ENCODE results near the gene HNRNPU. TPM values are rescaled to one million over a fixed set of nuclear protein-coding genes. Genes with fewer than 3 reads are reported as not detected.

The HNRNPU gene
- 100 to 1,000 TPM; 619 to 638 TPM for total RNA-seq

GRCh38 chr1:244864253-244865027 is at the start of gene HNRNPU:
HNRNPU (minus strand) TSS chr1:244864543; CDS start chr1:244864307, 236 bp downstream.
- ChIA-PET CTCF (interaction anchor here (1.0 to 2.1 kb wide), 4 partner anchors 8 to 396 kb away, joined by 3 to 17 read pairs (median 6); partner anchors contain the start of gene COX20), POLR2A (interaction anchor here (0.9 to 6.6 kb wide), 8 partner anchors 9 to 106 kb away, joined by 3 to 112 read pairs (median 6); partner anchors contain the start of gene COX20)

DNA sequence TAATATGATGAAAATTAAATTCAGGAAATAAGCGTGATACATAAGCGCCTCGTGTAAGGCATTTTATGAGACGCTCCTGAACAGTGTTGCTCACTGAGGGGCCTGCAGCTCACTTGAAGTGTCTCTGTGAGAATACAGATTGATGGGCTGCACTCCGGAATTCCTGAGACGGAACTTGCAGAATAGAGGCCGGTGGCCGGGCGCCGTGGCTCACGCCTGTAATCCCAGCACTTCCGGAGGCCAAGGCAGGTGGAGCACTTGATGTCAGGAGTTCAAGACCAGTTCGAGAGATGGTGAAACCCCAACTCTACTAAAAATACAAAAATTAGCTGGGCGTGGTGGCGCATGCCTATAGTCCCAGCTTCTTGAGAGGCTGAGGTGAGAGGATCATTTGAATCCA is 49.5 kb upstream of the HNRNPU start:
- ChIA-PET POLR2A (no interaction called here), CTCF (no interaction called here)

DNA sequence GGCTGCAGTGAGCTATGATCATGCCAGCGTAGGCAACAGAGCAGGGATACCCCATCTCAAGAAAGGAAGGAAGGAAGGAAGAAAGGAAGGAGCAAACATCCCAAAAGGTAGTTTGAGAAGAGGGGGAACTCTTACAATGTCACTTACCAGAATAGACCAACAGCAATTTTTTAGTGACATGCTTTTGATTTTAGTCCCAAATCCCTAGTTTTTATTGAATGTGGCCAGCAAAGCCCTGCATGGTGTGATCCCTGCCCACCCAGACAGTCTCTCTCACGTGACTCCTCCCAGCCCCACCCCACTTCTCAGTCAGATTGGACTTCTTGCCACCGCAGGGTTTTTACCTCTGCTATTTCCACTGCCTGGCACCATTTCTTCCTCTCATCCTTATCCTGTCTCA is 39.8 kb upstream of the HNRNPU start:
- CTCF ChIA-PET: no interaction called here
- POLR2A ChIA-PET: no interaction called here

DNA sequence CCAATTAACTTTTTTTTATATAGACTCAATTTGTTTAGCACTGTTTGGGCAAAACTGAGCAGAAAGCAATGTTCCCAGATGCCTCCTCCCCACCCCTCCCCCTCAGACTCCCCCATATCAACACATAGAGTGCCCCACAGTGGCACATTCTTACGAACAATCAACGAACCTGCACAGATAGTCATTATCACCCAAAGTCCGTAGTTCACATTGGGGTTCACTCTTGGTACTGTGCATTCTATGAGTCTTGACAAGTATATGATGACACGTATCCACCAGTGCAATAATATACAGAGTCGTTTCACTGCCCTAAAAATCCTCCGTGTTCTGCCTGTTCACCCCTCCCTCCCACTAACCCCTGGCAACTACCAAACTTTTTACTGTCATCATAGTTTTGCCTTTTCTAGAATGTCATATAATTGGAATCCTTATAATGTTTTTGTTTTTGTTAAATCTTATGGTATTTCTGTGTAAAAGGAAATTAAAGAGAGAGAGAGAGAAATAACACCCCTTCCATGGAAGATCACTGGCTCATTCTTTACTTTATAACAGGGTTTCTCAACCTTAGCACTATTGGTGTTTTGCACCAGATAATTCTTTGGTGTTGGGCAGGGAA is 37.2 kb upstream of the HNRNPU start:
- CTCF ChIA-PET: no interaction called here
- POLR2A ChIA-PET: no interaction called here

DNA sequence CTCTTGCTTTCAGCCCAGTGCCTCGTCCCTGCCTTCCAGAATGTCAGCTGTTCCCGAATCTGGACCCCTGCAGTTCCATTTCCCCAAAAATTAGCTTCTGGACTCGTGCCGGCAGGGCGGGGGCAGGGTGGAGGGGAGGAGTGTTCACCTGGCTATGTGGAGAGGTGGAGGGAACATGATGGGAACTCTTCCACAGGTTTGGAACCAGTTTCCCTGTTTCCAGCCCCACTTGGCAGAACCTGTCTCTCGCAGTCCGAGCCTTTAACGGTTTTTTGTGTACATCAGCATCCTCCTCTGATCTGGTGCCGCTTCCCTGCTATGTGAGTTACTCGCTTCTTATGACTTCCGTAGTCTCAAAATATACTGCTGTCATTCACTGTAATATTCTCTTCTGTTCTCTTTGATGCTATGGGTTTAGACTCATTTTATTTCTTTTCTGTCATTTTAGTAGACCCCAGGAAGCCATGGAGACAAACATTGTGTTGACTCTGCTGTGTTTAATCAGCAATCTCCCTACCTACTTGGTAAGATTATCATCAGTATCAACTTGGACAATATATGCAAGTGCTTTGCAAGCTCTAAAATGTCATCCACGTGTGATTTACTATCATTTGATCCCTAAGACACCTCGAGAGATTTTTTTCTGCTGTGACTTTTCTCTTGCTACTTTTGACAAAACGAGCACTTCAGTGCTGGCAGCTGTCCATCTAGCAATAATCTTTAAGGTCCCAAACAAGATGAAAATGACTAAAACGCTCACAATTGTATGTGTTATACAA is 33.3 kb upstream of the HNRNPU start:
- ChIA-PET CTCF (no interaction called here), POLR2A (no interaction called here)

GRCh38 chr1:244896550-244896949 is 32.2 kb upstream of the HNRNPU start:
- POLR2A ChIA-PET: no interaction called here
- CTCF ChIA-PET: no interaction called here

- POLR2A ChIA-PET: no interaction called here
- CTCF ChIA-PET: no interaction called here
These were observed 29.5 kb upstream of the HNRNPU start for GRCh38 chr1:244893836-244894235.

GRCh38 chr1:244887281-244887680 is 22.9 kb upstream of the HNRNPU start:
- CTCF ChIA-PET: no interaction called here
- POLR2A ChIA-PET: no interaction called here

DNA sequence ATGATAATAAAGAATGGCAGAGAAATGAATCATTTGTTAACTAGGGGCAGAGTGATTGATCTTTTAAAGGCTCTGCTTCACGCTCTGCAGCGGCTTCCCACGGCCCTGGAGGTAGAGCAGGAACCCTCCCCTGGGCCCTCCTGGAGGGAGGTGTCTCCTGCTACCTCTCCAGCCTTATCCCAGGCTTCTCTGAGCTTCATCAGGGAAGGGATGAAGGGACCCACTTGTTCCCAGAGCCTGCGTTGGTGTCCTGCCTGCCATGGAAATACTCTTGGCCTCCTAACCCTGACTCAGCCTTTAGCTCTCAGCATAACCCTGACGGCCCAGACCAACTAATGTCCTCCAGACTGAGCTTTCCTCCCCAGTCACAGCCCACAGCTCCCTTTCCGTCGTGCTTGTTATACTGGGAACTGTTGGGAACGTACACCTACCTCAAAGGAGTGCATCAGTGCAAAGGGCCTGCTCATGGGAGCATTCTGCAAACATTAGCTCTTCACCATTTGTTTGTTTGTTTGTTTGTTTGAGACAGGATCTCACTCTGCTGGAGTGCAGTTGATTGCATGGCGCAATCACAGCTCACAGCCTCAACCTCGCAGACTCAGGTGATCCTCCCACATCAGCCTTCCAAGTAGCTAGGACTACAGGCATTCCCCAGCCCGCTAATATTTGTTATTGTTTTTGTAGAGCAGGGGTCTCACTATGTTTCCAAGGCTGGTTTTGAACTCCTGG is 17.4 kb upstream of the HNRNPU start:
- ChIA-PET POLR2A (interaction anchor here (0.5 kb wide), 1 partner anchor 18 kb away, joined by 3 read pairs; the partner anchor contains the start of gene HNRNPU), CTCF (interaction anchor here (0.7 to 0.8 kb wide), 2 partner anchors 77 to 161 kb away, joined by 3 to 4 read pairs; no protein-coding TSS in a partner anchor)

DNA sequence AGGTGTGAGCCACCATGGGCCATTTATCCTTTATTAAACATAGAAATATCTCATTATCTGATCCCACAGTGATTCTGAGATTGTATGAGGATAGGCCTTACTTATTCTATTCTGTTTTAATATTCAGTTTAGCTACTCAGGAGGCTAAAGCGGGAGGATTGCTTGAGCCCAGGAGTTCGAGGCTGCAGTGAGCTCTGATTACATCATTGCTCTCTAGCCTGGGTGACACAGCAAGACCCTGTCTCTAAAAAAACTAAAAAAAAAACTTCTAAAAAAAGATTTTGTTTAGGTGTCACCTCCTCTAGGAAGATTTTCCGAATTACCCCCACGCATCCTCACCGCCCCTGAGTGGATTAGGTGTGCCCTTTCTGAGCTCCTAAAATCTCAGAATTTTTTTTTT is 14.3 kb upstream of the HNRNPU start:
- ChIA-PET CTCF (no interaction called here), POLR2A (interaction anchor here (0.7 kb wide), 1 partner anchor 104 kb away, joined by 3 read pairs; no protein-coding TSS in a partner anchor)

- ChIA-PET POLR2A (no interaction called here), CTCF (interaction anchor here (1.4 kb wide), 1 partner anchor 10 kb away, joined by 3 read pairs; no protein-coding TSS in a partner anchor)
These were observed 12.0 kb upstream of the HNRNPU start for GRCh38 chr1:244876228-244876910.

GRCh38 chr1:244874974-244875579 is 10.7 kb upstream of the HNRNPU start:
- POLR2A ChIA-PET: no interaction called here
- CTCF ChIA-PET: no interaction called here

GRCh38 chr1:244869950-244870349 is 5.6 kb upstream of the HNRNPU start:
- ChIA-PET POLR2A (interaction anchor here (0.5 kb wide), 1 partner anchor 48 kb away, joined by 3 read pairs; no protein-coding TSS in a partner anchor), CTCF (interaction anchor here (0.5 kb wide), 1 partner anchor 9 kb away, joined by 4 read pairs; no protein-coding TSS in a partner anchor)

GRCh38 chr1:244869364-244869827 is 5.1 kb upstream of the HNRNPU start:
- ChIA-PET POLR2A (interaction anchor here (0.5 kb wide), 1 partner anchor 48 kb away, joined by 3 read pairs; no protein-coding TSS in a partner anchor), CTCF (no interaction called here)

GRCh38 chr1:244868484-244869363 is 4.4 kb upstream of the HNRNPU start:
- ChIA-PET CTCF (no interaction called here), POLR2A (no interaction called here)

DNA sequence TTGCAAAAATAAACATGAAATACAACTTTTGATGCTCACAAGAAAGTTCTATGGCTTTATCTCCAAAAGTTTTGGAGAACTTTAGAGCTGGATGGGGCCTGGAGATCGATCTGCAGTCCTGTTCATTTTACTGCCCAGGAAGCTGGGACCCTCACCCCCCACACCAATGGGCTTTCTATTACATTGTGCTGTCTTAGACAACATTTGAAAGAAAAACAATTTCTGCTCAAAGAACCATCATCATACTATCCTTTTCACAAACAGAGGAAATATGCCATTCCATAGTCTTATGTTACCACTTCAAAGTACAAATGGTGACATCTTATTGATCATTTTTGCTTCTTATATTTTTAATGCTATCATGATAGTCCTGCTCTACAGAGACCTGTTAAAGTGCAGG is 2.0 kb upstream of the HNRNPU start:
- ChIA-PET POLR2A (interaction anchor here (6.6 kb wide), 1 partner anchor 31 kb away, joined by 112 read pairs; the partner anchor contains the start of gene COX20), CTCF (interaction anchor here (1.1 kb wide), 1 partner anchor 10 kb away, joined by 3 read pairs; no protein-coding TSS in a partner anchor)

DNA sequence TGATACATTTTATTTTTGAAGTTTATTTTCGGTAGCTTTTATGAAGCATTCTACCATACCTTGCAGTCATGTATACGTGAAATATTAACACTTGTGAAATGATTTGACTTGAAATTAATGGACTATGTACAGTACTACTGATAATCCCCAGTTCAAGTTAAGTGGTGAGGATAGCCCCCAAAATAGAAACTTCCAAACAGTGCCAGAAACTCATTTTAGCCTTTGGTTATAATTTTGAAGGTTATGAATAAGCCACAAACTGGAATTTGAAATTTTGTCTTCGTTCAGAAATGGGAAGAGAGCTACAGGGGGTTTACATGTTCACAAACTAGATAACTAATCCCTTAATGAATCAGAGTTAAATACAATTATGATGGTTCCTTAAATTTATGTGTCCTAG is 1.5 kb upstream of the HNRNPU start:
- ChIA-PET POLR2A (interaction anchor here (6.6 kb wide), 1 partner anchor 30 kb away, joined by 112 read pairs; the partner anchor contains the start of gene COX20), CTCF (interaction anchor here (1.1 to 1.4 kb wide), 3 partner anchors 11 to 397 kb away, joined by 3 read pairs; no protein-coding TSS in a partner anchor)

Measured in activated CD8-positive, alpha-beta memory T cell treated with anti-CD3 and anti-CD28 coated beads for 36 hours (primary cell).